HG02798 (cell line): Measurements from ENCODE around the gene MACROD2.
A peak's percentile ranks its signal among the peaks of the same experiment; 100 is the strongest.
"Not testable (repeated sequence)": the region's sequence is repeated elsewhere in the genome, so short reads cannot be mapped to it uniquely, and the experiment has no call there.

Experiments used
- ATAC-seq: cut with Tn5 transposase; IDR thresholded peaks from one replicate; pipeline ENCODE4 v1.9.1; 2021; ENCODE audit warnings: mild to moderate bottlenecking; ENCODE audit not compliant: unreplicated experiment, poor library complexity

MACROD2 gene

GRCh38 chr20:15140940-15141339 lies 1145.6 kb downstream of the MACROD2 start:
- not testable (repeated sequence) for ATAC-seq

- no peak for ATAC-seq
Measured at GRCh38 chr20:15141861-15142260, 1146.5 kb downstream of the MACROD2 start.

DNA sequence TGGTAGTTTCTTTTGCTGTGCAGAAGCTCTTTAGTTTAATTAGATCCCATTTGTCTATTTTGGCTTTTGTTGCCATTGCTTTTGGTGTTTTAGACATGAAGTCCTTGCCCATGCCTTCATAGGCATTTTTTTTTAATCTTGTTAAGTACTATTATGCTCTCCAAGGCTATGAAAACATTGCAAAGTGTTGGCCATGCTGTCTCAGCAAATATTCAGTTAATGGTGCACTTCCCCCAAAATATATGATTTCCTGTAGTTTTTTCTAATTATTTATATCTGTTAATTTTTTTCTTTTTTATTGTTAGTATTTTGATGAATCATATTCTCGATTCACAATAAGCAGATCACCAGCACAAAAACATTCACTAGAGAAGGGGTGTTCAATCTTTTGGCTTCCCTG lies 1148.2 kb downstream of the MACROD2 start:
- no peak for ATAC-seq

- no peak for ATAC-seq
Measured at GRCh38 chr20:15144916-15145315, 1149.6 kb downstream of the MACROD2 start.

DNA sequence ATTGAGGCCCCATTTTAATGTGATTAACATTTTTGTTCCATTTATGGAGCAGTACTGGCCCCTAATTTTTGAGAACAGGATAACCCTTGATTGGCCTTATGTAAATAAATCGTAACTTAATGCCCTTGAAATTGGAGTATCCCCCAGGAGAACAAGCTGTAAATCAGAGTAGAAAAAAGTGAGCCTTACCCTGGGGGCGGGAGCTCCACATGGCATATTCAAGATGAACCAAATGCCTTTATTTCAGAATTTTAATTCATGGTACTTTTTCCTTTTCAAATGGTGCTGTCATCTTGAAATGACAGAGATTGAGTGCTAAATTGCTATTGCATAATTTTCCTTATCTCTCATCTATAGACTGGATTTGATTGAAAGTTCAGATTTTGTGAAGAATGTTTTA lies 1151.6 kb downstream of the MACROD2 start:
- ATAC-seq, result no peak

GRCh38 chr20:15154070-15154469 lies 1158.8 kb downstream of the MACROD2 start:
- ATAC-seq, result no peak

DNA sequence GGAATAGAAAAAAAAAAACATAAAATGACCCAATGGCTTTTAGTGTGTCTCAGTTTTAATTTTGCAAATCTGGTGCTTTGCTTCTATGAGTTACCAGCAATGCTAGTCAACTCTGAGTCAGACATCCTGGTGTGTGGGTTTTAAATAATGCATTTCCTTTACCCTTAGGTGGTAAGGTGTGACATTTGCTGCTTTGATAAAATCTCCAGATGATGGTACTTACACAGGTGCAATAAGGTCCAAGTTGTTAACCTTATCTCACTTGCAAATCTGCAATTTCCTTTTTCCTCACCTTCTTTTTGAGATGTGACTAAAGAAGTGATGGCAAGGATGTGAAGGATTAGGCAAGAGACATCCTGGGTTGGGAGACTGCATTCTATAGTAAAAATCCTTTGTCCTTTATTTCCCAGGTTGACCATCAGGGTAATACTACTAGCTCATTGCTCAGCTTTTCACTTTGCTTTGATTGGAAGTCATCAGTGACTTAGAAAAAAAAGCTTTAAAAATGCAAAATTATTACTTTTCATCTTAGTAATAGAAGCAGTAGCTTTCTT lies 1160.6 kb downstream of the MACROD2 start:
- no peak for ATAC-seq

DNA sequence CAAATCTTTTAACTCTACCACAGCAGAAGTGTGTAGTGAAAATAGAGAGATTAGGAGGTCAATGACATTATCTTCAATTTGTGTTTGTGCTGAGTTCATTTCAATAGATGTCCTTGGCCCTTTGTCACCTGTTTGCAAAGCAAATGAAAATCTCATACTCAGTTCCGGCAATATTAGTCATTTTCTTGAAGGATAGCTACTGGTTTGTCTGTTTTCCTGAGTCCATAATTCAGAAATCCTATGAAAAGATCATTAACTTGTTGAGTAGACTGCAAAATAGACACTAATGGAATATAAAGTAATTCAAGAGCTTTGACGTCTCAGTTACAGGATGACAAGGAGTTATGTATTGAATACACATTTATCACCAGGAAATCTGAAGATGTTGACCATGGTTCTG lies 1163.2 kb downstream of the MACROD2 start:
- no peak for ATAC-seq

DNA sequence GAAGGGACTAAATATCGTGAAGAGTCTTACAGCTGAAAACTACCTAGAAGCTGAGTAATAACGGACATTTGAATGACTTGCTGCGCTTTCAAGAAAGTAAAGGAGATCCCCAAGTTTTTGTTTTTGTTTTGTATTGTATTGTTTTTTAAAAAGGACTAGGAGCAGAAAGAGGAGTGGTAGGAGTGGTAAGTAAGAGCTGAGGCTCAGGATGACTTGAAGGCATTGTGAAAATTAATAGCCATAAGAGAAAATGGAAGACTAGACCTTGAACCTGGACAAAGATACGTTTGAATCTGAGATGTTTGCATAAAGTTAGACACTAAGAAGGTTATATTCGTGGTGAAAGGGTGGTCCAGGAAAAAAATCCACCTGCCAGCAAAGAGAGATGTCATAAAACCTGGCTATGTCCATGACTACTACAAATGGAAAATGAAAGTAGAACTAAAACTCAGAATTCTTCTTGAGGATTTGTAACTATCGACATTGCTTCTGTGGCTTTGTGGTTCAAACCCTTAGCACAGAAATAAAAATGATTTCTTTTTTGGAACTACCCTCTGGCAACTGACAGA lies 1166.8 kb downstream of the MACROD2 start:
- peak; percentile 74 for ATAC-seq

GRCh38 chr20:15163632-15164031 lies 1168.3 kb downstream of the MACROD2 start:
- ATAC-seq, result no peak

DNA sequence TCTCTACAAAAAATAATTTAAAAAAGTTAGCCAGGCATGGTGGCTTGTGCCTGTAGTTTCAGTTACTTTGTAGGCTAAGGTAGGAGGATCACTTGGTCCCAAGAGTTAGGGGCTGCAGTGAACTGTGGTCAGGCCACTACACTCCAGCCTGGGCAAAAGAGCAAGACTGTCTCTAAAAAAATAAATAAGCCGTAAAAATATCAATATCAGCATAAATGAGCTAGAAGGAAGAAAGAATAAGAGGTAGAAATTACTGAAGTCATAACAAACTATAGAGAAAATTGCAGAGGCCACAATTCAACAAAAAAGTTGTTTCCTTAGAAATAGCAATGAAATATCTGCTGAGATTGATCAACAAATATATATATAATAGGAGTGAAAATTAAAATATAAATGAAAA lies 1169.4 kb downstream of the MACROD2 start:
- no peak for ATAC-seq

DNA sequence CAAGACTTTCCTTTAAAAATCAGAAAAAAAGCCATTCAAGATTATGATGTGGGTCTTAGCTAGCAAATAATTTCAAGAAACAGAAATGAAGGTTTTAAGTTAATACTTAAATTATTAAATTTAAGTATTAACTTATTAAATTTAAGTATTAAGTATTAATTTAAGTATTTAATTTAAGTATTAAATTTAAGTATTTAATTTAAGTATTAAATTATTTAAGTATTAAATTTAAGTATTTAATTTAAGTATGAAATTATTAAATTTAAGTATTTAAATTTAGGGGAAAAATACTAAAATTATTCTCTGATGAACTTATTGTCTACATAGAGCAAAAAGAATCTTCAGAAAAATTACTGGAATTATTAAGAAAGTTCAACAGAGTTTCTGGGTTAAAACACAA lies 1171.4 kb downstream of the MACROD2 start:
- no peak for ATAC-seq

DNA sequence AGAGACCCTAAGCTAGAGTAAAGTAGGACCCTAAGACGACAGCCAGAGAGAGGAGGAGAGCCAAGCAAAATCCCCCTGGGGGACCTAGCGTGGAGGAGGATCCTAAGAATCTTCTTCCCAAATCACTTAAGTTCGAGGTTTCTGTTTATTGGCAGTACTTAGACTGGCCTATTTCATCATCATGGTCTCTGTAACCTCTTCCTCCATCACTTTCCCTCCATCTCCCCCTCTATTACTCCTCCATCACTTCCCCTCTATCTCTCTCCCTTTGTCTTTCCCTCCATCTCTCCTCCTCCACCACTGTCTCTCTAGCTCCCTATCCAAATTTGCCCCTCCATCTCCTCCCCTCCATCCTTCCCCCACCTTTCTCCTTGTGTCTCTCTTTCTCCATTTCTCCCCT lies 1175.7 kb downstream of the MACROD2 start:
- no peak for ATAC-seq

DNA sequence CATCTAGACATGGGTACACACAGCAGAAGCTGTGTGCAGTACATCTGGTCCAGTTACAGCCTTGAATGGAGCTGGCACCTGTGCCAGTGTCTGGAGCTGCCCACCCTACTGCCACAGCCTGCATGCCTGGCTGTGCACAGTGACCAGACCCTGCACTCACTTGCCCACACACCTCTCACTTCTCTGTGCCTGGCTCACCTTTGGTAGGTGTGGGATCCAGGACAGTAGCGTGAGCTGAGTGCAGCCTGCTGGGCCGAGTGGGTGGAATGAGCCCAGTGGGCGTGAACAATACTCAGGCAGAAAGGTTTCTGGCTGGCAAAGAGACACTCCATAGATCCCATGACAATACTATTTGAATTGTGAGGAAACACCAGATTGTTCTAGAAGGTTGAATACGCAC lies 1181.6 kb downstream of the MACROD2 start:
- no peak for ATAC-seq

DNA sequence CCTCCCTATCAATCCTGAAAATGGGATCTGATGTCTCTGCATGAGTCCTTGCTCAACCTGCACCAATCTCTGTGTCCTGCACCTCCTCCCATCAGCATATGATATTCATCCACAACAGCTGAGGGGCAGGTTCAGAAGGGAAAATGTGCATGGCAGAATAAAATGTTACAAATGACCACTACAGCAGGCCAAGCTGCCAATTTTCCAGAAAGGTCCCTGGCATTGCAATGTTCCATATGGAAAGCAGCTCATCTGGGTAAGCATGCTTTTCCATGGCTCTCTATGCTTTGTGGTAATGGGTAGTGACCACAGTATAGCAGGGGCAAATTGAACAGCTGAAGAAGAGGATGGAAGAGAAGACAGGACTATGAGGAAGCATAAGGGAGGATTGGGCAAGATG lies 1183.3 kb downstream of the MACROD2 start:
- no peak for ATAC-seq

- no peak for ATAC-seq
Measured at GRCh38 chr20:15179381-15179780, 1184.1 kb downstream of the MACROD2 start.

GRCh38 chr20:15179781-15180180 lies 1184.5 kb downstream of the MACROD2 start:
- no peak for ATAC-seq

GRCh38 chr20:15185322-15185721 lies 1190.0 kb downstream of the MACROD2 start:
- ATAC-seq, result no peak

- ATAC-seq, result no peak
Measured at GRCh38 chr20:15185913-15186312, 1190.6 kb downstream of the MACROD2 start.

DNA sequence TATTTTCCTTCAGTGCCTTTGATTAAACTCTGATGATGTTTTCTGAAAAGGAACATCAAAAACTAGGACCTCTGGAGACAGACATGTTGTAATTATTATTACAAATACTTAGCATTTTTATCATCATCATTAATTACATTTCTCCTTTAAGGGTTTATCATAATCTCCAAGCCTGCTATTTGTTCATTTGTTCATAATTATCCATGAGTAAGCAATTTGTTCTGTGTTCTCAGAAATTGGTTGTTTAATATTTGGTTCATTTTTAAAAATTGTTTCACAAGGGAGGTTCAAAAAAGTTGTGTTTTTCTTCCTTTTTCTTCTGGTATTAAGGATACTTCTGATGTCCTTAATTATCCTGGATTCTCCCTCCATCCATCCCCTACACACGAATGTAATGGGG lies 1192.3 kb downstream of the MACROD2 start:
- ATAC-seq, result no peak

- ATAC-seq, result no peak
Measured at GRCh38 chr20:15188415-15188814, 1193.1 kb downstream of the MACROD2 start.

GRCh38 chr20:15191082-15191723 lies 1195.9 kb downstream of the MACROD2 start:
- ATAC-seq, result no peak
